Measurements from ENCODE around the gene OTOF. TPM values are rescaled to one million over a fixed set of nuclear protein-coding genes. Genes with fewer than 3 reads are reported as not detected.
"Not testable (repeated sequence)": the region's sequence is repeated elsewhere in the genome, so short reads cannot be mapped to it uniquely, and the experiment has no call there.

OTOF gene
- total RNA-seq, 1 donor from 2014 or later: 0.18 TPM

DNA sequence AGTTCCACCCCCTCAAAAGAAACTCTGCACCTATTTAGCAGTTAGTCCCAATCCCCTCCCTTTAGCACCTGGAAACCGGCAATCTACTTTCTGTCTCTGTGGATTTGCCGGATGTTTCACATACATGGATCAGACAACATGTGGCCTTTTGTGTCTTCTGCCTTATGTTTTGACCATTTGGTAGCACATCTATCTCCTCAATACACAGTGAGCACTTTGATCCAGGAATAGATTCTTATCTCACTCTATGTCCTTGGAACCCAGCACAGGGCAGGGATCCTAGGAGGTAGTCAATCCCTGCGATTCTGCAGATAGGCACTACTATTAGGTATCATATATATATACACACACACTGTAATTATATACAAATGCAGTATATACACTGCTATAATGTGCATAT, 3.8 kb upstream of the OTOF start:
- no peak for DNase-seq (ENCODE audit: extremely low read depth, low read depth, low spot score)

- DNase-seq (ENCODE audit: extremely low read depth, low read depth, low spot score): no peak
These were observed 2.9 kb upstream of the OTOF start for GRCh38 chr2:26480566-26481423.

- DNase-seq (ENCODE audit: extremely low read depth, low read depth, low spot score): no peak
These were observed 2.1 kb upstream of the OTOF start for GRCh38 chr2:26479789-26480565.

DNA sequence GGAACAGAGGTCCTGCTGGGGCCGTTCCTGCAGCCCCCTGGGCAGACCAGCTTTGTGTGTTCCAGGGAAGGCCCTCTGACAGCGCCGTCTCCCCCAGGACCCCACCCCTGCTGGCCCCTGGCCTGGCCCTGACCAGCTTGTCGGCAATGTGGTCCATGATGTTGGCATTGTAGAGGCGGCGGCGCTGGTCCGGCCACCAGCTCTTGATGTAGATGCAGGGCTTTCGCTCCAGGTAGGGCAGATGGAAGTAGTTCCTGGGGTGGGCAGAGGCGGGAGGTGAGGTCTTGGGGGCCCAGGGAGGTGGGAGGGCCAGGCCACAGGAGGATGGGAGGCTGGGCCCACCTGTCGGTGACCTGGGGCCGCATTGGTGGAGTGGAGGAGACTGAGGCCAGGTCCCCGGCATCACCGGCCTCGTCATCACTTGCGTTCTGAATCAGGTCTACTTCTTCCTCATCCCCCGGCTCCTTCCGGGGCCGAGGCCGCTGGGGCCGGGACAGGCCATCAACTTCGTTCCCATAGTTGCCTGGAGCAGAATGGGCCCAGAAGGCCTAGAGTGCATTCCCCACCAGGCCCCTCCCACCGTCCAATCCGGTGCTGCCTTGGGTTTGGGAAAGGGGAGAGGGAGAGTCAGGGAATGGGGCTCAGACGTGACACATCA, 1.3 kb upstream of the OTOF start:
- DNase-seq (ENCODE audit: extremely low read depth, low read depth, low spot score): no peak

DNA sequence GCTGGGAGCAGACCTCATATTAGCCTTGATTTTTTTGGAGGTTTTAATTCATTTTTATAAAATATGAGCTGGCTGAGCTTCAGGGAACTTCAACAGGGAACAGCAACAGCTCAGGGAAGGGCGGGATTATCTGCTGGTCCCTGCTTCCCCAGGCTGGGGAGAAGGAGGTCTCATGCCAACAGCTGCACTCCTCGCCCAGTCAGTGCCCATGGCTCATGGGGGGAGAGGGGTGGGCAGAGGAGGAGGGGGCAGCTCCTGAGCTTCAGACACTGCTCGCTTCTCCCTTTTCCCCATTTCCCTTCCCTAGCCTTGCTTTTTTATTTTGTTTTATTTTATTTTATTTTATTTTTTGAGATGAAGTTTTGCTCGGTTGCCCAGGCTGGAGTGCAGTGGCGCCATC, 442 bp upstream of the OTOF start:
- no peak for DNase-seq (ENCODE audit: extremely low read depth, low read depth, low spot score)

DNA sequence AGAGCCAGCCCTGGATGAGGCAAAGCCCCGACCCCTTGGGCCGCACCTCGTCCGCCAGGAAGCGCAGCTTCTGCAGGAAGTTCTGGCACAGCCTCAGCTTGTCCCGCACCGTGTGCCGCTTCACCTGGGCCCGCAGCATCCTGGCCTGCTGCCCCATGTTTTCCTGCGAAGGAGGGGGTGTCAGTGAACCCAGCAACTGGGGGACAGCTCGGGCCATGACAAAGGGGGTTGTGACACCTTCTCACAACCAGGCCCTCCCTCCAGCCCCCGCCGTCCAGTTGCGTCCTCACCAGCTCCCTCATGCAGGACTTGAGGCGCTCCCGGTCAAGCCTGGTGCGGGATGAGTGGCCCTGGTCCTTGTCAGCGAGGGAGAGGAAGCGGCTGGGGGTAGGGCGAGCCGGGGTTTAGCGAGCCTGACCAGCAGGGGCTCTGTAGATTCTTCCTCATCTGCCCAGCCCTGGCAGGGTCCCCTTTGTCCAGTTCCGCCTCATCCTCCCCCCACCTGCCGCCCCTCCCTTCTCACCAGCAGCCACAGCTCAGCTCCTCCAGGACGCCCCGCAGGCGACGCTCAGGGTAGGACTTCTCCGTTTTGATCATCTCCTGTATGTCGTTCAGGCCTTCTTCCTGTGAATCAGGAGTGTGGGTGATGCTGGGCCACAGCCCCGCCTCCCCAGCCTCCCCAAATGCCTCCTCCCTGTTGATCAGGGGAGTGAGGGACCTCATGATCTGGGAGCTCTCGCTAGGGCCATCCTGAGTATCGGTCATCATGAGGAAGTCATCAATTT, 606 bp downstream of the OTOF start:
- DNase-seq (ENCODE audit: extremely low read depth, low read depth, low spot score): no peak

DNA sequence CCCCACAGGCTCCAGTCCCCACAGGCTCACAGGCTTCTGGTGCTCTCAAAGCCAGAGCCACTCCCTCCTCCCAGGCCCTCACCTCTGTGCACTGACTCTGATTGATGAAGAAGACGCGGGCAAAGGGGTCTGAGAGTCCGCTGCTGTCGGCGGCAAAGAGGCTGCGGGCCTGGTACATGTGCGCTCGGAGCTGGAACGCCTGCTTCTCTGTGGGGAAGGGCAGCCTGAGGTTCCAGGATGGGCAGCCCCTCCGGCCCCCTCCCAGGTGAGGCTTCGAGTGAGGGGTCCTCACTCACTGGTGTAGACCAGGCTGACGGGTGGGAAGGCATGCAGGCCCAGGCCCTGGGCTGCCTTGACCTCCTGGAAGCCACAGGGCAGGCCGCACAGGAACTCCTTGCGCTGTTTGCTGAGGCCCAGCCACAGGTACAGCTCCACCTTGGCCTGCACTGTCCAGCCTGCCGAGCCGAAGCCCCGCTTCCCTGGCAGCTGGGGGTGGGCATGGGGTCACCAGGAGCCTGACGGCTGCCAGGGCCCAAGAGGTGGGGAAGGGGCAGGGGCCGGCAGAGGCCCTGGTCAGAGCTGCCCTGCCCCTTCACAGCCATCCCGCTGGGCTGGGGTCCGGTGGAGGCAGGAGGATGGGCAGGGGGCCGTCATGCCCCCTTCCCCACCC, 2.0 kb downstream of the OTOF start:
- DNase-seq (ENCODE audit: extremely low read depth, low read depth, low spot score): no peak

GRCh38 chr2:26475037-26475436, 2.9 kb downstream of the OTOF start:
- DNase-seq (ENCODE audit: extremely low read depth, low read depth, low spot score): no peak

DNA sequence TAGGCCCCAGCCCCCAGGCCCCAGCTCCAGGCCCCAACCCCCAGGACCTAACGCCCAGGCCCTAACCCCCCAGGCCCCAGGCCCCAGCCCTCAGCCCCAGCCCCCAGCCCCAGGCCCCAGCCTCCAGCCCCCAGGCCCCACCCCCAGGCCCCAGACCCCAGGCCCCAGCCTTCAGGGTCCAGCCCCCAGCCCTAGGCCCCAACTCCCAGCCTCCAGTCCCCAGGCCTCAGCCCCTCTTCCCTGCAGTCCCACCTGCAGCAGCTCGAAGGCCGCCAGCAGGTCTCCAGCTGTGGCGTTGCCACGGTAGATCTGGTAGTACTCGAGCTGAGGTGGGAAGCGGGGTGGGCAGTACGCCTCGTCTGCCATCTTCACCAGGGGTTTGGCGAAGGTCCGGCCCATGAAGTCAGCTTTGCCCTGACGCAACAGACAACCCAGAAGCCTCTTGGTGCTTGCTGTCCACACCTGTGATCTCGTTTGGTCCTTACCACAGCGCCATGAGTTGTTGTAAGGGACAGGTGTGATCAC, 3.6 kb downstream of the OTOF start:
- no peak for DNase-seq (ENCODE audit: extremely low read depth, low read depth, low spot score)

DNA sequence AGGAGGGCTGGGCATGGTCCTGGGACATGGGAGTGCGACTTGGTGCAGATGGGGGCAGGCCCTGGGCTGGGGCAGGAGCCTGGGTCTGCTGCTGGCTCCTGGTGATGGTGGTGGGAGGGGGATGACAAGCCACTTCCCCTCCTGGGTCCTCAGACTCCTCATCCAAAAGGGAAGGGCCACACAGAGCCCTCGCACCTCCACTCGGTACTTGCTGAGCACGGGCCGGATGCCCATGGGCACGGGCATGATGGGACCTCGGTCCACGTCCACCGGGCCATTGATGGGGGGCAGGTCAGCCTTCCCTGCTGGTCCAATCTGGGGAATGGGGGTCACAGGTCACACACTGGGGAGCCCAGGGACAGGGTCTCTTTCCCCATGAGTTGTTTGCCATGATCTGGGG, 4.1 kb downstream of the OTOF start:
- no peak for DNase-seq (ENCODE audit: extremely low read depth, low read depth, low spot score)

GRCh38 chr2:26472821-26473655, 4.9 kb downstream of the OTOF start:
- no peak for DNase-seq (ENCODE audit: extremely low read depth, low read depth, low spot score)

- DNase-seq (ENCODE audit: extremely low read depth, low read depth, low spot score): no peak
These were observed 5.9 kb downstream of the OTOF start for GRCh38 chr2:26471766-26472706.

- no peak for DNase-seq (ENCODE audit: extremely low read depth, low read depth, low spot score)
These were observed 6.6 kb downstream of the OTOF start for GRCh38 chr2:26471289-26471688.

DNA sequence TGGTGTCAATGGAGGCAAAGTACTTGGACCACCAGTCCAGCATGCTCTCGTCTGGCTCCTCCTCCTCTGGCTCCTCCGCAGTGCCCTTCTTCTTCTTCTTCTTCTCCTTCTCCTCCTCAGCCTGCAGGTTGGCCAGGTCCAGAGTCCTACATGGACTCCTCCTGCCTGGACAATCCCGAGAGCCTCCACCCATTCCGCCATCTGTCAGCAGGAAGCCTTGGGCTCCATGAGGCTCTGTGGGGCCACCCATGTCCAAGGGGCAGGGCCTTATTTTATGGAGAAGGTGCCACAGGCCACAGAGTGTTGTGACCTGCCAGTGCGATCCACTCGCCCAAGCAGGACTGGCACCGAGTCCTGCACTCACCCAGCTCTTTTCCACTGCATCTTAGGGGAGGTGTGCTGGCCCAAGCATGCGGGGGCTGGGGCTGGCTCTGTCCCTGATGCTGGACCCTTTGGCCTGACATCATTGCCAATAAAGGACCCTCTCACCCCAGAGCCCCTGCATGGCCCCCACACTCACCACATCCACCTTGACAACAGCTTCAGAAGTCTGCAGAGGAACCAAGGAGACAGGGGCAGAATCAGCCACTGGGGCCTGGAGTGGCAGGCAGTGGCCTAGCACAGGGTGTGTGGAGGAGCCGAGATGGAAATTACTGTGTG, 7.2 kb downstream of the OTOF start:
- no peak for DNase-seq (ENCODE audit: extremely low read depth, low read depth, low spot score)

DNA sequence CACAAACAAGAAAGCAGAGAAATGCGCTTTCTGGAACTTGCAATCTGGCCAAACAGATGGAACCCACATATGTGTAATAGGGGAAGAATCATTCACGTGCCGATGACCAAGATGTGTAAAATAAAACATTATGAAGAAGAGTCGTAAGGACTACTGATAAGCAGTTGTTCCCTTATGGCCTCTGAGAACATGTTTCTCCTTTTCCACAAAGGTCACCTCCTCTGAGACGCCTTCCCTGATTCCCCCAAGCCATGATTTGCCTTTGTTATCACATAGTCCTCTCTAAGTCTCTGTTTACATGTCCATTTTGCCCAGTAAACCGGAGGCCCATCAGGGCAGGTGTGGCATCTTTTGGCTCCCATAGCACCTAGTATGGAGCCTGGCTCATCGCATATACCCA, 8.0 kb downstream of the OTOF start:
- no peak for DNase-seq (ENCODE audit: extremely low read depth, low read depth, low spot score)

DNA sequence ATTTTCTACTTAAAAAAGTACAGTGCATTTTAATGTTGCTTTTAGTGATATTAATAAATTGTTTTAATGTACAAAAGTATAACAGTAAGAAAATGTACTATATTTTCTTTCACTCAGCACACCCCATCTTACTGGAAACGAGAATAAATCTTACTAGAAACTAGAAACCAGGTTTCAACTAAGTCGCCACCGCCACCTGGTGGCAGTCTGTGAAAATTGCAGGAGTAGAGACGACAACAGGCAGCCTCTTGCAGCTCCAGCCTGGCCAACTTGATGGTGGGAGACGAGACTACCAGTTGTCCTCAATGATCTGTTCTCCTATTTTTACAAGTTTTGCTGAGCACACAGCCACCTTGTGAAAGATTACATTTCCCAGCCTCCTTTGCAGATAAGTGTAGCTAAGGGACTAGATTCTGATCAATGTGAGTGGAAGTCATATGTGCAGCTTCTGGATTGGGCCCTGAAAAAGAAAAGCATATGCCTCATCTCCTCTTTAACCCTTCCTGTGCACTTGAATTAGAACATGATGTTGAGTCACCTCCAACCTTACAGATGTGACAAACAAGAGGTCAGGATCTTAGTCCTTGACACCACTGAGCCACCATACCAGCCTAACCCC, 8.7 kb downstream of the OTOF start:
- DNase-seq (ENCODE audit: extremely low read depth, low read depth, low spot score): no peak

GRCh38 chr2:26468544-26468943, 9.4 kb downstream of the OTOF start:
- DNase-seq (ENCODE audit: extremely low read depth, low read depth, low spot score): not testable (repeated sequence)
